ENCODE results near the gene MORN3. TPM values are rescaled to one million over a fixed set of nuclear protein-coding genes. Genes with fewer than 3 reads are reported as not detected.
"Not testable (repeated sequence)": the region's sequence is repeated elsewhere in the genome, so short reads cannot be mapped to it uniquely, and the experiment has no call there.

The MORN3 gene
- total RNA-seq, 1 donor from 2014 or later: 0.26 TPM

DNA sequence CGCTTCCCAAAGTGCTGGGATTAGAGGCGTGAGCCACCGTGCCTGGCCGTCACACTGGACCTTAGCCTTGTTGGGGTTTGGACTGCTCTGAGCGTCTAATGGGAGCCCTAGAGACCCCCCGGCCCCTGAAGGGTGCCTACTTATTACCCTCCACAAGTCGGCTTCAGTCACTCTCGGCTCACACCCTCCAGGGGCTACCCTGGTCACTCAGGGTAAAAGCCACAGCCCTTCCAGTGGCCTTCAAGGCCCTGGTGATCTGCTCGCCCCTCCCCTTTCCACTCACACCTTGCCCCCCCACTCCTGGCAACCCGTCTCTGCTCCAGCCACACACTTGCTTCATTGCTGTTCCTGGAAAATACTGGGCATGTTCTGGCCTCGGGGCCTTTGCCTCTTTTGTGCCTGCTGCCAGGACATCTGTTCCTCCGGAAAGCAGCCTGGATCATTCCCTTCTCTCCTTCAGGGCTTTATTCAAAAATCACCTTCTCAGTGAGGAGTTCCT is 3.6 kb upstream of the MORN3 start:
- intact Hi-C loops (cut with micrococcal nuclease): no loop called here
- Mint-ChIP-seq H3K4me3 (peak overlapping the region; percentile 93), H3K9me3 (no peaks in the 10 kb centered on the region), H3K36me3 (ENCODE audit: low read depth) (peaks cover 2% of the 10 kb centered on the region), H3K27ac (peak overlapping the region; percentile 98), H3K27me3 (no peaks in the 10 kb centered on the region), H3K4me1 (peaks cover 27% of the 10 kb centered on the region)
- DNase-seq: no peak

DNA sequence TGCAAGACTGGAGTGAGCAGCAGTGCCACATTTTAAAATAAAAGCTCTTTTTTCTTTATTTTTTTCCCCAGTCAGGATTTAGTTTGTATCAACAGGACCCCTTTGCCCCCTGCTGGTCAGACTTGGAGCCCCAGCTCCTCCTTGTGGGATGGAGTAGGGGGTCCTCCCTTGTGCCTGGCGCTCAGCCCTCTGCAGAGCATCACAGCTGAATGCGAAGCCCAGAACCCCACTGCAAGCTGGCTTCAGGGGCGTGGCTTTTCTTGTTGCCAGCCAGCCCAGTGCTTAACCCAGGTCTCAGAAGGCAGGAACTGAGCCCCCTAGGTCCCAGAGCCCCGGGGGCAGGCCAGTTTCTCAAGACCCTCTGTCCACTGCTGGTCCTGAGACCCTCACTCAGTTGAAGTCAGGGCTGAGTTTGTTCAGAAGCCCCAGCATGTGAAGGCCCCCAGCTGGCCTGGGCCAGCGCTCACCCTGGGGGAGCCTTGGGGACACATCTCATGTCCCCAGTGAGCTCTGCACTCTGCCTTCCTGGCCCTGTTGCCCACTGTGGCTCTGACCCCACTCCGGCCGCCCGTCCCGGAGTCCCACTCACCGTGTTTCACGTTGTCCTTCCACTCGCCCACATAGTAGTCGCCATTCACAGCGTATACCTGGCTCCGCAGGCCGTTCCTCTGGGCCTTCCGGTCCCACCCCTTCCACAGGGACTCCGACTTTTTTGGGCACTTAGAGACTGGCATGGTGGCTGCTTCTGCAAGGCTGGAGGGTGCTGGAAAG is 519 bp downstream of the MORN3 start:
- Mint-ChIP-seq H3K4me3 (no peak overlapping the region), H3K27ac (peak overlapping the region; percentile 11), H3K4me1 (peaks cover 43% of the 10 kb centered on the region), H3K9me3 (no peaks in the 10 kb centered on the region), H3K36me3 (ENCODE audit: low read depth) (peaks cover 3% of the 10 kb centered on the region), H3K27me3 (no peaks in the 10 kb centered on the region)
- intact Hi-C loops (cut with micrococcal nuclease): no loop called here
- peak; percentile 85 for DNase-seq

DNA sequence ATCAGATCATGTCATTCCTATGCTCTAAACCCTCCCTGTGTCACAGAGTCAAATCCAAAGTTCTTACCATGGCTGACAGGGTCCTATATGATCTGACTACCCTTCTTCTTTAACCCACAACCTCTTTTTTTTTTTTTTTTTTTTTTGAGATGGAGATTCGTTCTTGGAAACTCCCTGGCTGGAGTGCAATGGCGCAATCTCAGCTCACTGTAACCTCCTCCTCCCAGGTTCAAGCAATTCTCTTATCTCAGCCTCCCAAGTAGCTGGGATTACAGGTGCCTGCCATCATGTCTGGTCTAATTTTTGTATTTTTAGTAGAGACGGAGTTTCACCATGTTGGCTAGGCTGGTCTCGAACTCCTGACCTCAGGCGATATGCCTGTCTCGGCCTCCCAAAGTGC is 2.6 kb downstream of the MORN3 start:
- H3K27me3 Mint-ChIP-seq; intact Hi-C loops (cut with micrococcal nuclease); DNase-seq; H3K9me3 Mint-ChIP-seq; H3K4me3 Mint-ChIP-seq; H3K27ac Mint-ChIP-seq; H3K36me3 Mint-ChIP-seq (ENCODE audit: low read depth): not testable (repeated sequence)
- H3K4me1 Mint-ChIP-seq: peaks cover 39% of the 10 kb centered on the region

DNA sequence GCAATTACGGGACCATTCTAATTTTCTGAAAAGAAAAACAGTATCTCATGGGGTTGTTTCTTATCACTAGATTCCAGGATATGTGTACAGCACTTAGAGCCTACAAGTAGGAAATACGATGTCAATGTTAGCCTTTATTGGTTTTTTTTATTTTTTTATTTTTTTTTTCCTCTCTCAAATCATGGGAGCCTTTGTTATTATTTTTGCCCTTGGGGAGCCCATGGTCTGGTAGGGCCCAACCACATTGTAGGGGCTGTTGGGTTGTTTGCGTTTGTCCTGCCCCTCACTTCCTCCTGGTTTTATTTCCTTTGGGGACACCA is 5.9 kb downstream of the MORN3 start:
- no peaks in the 10 kb centered on the region for H3K9me3 Mint-ChIP-seq
- H3K36me3 Mint-ChIP-seq (ENCODE audit: low read depth): peaks cover 6% of the 10 kb centered on the region
- intact Hi-C loops (cut with micrococcal nuclease): no loop called here
- peak overlapping the region; percentile 82 for H3K4me3 Mint-ChIP-seq
- DNase-seq: no peak
- peak overlapping the region; percentile 82 for H3K27ac Mint-ChIP-seq
- H3K27me3 Mint-ChIP-seq: no peaks in the 10 kb centered on the region
- peaks cover 55% of the 10 kb centered on the region for H3K4me1 Mint-ChIP-seq

DNA sequence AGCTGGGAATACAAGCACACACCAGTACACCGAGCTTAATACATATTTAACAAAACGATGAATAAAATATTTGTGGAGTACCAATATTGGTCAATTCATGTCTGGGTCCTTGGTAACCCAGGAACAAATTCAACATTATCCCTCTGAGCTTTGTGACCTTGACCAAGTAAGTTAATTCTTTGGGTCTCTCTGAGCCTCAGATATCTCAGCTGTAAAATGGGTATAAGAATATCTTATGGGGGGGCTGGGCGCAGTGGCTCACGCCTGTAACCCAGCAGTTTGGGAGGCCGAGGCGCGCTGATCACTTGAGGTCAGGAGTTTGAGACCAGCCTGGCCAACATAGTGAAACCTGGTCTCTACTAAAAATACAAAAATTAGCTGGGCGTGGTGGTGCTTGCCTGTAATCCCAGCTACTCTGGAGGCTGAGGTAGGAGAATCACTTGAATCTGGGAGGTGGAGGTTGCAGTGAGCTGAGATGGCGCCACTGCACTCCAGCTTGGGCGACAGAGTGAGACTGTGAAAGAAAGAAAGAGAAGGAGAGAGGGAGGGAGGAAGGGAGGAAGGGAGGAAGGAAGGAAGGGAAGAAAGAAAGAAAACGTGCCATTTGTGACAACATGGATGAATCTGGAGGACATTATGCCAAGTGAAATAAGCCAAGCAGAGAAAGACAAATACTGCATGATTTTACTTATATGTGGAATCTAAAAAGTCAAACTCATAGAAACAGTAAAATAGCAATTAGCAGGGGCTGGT is 7.9 kb downstream of the MORN3 start:
- H3K27me3 Mint-ChIP-seq; intact Hi-C loops (cut with micrococcal nuclease); H3K4me3 Mint-ChIP-seq; H3K36me3 Mint-ChIP-seq (ENCODE audit: low read depth); H3K9me3 Mint-ChIP-seq; DNase-seq: not testable (repeated sequence)
- Mint-ChIP-seq H3K27ac (peak overlapping the region; percentile 20), H3K4me1 (peaks cover 68% of the 10 kb centered on the region)

DNA sequence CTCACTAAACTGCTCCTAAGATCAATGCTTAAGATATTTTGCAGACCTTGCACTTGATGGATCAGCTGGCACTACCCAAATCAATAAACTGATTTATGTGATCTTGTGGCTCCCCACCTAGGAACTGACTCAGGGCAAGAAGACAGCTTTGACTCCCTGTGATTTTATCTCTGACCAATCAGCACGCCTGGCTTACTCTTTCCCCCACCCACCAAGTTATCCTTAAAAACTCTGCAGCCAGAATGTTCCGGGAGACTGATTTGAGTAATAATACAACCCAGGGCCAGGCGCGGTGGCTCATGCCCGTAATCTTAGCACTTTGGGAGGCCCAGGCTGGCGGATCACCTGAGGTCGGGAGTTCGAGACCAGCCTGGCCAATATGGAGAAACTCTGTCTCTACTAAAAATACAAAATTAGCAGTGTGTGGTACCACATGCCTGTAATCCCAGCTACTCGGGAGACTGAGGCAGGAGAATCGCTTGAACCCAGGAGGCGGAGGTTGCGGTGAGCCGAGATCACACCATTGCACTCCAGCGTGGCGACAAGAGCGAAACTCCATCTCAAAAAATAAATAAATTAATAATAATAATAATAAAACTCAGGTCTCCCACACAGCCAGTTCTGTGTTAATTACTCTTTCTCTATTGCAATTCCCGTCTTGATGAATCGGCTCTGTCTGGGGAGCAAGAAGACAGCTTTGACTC is 12.0 kb downstream of the MORN3 start:
- Mint-ChIP-seq H3K4me3 (peak overlapping the region; percentile 45), H3K27ac (peak overlapping the region; percentile 48), H3K9me3 (no peaks in the 10 kb centered on the region), H3K36me3 (ENCODE audit: low read depth) (peaks cover 18% of the 10 kb centered on the region), H3K4me1 (peaks cover 57% of the 10 kb centered on the region), H3K27me3 (no peaks in the 10 kb centered on the region)
- intact Hi-C loops (cut with micrococcal nuclease): no loop called here
- DNase-seq: peak; percentile 71

DNA sequence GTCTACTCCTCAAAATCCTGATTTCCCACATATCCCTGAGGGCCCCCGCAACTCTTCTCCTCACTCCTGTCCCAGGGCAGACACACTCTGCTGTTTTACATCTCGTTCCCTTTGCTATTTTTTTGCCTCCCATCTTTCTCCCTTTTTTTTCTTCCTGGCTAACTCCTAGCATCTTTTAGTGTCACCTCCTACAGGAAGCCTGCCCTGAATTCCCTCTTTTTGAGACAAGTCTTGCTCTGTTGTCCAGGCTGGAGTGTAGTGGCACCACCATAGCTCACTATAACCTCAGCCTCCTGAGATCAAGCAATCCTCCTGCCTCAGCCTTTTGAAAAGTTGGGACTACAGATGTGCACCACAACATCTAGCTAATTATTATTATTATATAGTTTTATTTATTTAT is 13.3 kb downstream of the MORN3 start:
- H3K27ac Mint-ChIP-seq: no peak overlapping the region
- peaks cover 46% of the 10 kb centered on the region for H3K4me1 Mint-ChIP-seq
- peaks cover 26% of the 10 kb centered on the region for H3K36me3 Mint-ChIP-seq (ENCODE audit: low read depth)
- no peak overlapping the region for H3K4me3 Mint-ChIP-seq
- H3K27me3 Mint-ChIP-seq: no peaks in the 10 kb centered on the region
- intact Hi-C loops (cut with micrococcal nuclease): no loop called here
- DNase-seq: no peak
- H3K9me3 Mint-ChIP-seq: no peaks in the 10 kb centered on the region

DNA sequence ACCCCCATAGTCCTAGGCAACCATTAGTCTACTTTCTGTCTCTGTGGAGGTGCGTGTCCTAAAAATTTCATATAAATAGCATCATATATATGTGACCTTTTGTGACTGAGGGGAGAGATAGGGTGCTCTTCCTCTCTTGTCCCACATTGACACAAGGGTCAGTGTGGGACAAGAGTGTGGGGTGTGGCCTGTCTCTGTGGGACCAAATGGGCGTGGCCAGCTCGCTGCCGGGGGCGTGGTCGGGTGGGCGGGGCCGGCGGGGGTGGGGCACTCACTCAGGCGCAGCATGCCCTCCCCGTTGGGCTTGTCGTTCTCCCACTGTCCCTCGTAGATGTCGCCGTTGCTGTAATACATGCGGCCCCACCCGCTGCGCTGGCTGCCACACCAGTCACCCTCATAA is 15.5 kb downstream of the MORN3 start:
- no peak for DNase-seq
- Mint-ChIP-seq H3K4me3 (no peak overlapping the region), H3K36me3 (ENCODE audit: low read depth) (peaks cover 32% of the 10 kb centered on the region), H3K27me3 (no peaks in the 10 kb centered on the region), H3K4me1 (peaks cover 47% of the 10 kb centered on the region), H3K27ac (no peak overlapping the region), H3K9me3 (no peaks in the 10 kb centered on the region)
- intact Hi-C loops (cut with micrococcal nuclease): no loop called here

DNA sequence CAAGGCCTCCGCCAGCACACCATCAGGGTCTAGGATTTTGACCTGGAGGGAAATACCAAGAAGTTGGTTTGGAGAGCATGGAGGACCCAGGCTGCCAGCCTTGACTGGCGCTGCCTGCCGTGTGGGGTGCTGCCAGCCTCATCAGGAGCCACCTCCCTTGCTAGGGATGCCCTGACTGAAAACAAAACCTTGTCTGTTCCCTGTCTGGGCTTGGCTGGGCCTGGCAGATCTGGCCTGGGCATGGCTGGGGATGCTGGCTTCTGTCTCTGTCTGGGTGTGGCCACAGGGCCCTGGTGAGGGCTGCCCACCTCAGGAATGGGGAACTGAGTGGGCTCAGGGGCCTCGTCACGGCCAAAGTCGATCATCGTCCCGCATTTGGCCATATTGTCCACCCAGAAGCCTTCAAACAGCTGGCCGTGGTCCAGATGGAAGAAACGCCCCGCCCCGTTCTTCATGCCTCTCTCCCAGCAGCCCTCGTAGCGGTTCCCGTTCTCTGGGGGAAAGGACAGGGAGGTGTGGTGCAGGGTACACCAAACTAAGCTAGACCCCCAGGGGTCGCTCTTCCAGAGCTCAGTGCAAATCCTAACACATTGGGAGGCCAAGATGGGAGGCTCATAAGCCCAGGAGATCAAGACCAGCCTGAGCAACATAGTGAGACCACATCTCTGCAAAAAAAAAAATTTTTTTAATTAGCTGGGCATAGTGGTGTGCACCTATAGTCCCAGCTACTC is 16.5 kb downstream of the MORN3 start:
- no peak overlapping the region for H3K27ac Mint-ChIP-seq
- DNase-seq: no peak
- peaks cover 35% of the 10 kb centered on the region for H3K36me3 Mint-ChIP-seq (ENCODE audit: low read depth)
- no peaks in the 10 kb centered on the region for H3K27me3 Mint-ChIP-seq
- no peaks in the 10 kb centered on the region for H3K9me3 Mint-ChIP-seq
- intact Hi-C loops (cut with micrococcal nuclease): no loop called here
- H3K4me3 Mint-ChIP-seq: no peak overlapping the region
- peaks cover 43% of the 10 kb centered on the region for H3K4me1 Mint-ChIP-seq

DNA sequence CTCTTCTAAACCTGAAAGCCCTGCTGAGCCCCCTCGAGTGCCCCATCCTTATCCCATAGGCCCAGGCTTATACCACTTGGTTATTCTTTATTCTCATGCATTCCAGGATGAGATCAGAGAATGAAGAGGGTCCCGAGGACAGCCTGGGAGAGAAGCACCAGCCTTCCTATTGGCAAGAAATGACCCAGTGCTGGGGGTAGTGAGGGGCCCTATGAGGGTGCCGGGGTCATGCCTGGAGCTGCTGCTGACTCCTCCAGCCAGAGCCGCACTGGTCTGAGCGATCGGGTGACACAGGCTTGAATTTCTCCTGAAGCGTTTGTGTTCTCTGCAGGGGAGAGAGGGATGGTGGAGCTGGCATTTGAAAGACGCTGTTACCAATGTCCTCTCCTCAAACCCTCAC is 18.1 kb downstream of the MORN3 start:
- Mint-ChIP-seq H3K27ac (no peak overlapping the region), H3K4me1 (peaks cover 35% of the 10 kb centered on the region), H3K4me3 (no peak overlapping the region), H3K36me3 (ENCODE audit: low read depth) (peaks cover 41% of the 10 kb centered on the region), H3K9me3 (no peaks in the 10 kb centered on the region), H3K27me3 (no peaks in the 10 kb centered on the region)
- intact Hi-C loops (cut with micrococcal nuclease): no loop called here
- DNase-seq: no peak

DNA sequence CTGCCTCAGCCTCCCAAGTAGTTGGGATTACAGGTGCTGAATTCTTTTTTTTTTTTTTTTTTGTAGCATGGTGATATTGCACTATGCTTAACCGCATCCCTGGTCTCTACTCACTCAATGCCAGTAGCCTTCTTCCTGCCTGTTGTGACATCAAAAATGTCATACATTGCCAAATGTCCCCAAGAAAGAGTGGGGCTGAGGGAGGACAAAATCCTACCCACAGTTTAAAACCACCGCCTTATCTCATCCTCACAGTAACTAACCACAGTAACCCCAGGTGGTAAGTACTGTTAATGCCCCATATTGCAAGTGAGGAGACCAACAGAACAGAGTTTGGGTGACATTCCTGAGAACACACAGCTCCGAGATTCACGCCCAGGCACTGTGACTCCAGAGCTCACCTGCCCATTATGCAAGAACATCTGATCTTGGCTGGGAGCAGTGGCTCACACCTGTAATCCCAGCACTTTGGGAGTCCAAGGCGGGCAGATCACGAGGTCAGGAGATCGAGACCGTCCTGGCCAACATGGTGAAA is 19.6 kb downstream of the MORN3 start:
- H3K4me3 Mint-ChIP-seq: peak overlapping the region; percentile 6
- peaks cover 43% of the 10 kb centered on the region for H3K36me3 Mint-ChIP-seq (ENCODE audit: low read depth)
- intact Hi-C loops (cut with micrococcal nuclease): no loop called here
- peaks cover 32% of the 10 kb centered on the region for H3K4me1 Mint-ChIP-seq
- peak; percentile 76 for DNase-seq
- no peaks in the 10 kb centered on the region for H3K9me3 Mint-ChIP-seq
- no peaks in the 10 kb centered on the region for H3K27me3 Mint-ChIP-seq
- H3K27ac Mint-ChIP-seq: no peak overlapping the region

DNA sequence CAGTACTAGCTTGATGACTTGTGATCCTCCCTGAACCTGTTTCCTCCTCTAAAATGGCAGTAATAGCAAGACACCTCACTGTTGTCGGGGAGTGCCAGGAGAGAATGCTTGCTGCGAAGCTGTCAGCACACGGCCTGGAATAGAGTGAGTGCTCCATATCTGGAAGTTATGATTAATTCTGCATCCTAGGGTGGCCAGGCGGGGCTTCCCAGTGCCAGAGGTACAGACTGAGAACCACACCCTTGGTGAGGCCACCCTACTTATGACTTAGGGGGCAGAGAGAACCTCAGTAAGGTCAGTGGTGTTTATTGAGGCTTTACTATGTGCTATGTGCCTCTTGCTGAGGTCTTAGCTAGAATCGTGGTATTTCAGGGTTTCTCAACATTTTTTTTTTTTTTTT is 20.1 kb downstream of the MORN3 start:
- H3K9me3 Mint-ChIP-seq: no peaks in the 10 kb centered on the region
- H3K27ac Mint-ChIP-seq: peak overlapping the region; percentile 45
- intact Hi-C loops (cut with micrococcal nuclease): no loop called here
- no peak for DNase-seq
- H3K4me1 Mint-ChIP-seq: peaks cover 29% of the 10 kb centered on the region
- H3K27me3 Mint-ChIP-seq: no peaks in the 10 kb centered on the region
- peak overlapping the region; percentile 61 for H3K4me3 Mint-ChIP-seq
- peaks cover 42% of the 10 kb centered on the region for H3K36me3 Mint-ChIP-seq (ENCODE audit: low read depth)

DNA sequence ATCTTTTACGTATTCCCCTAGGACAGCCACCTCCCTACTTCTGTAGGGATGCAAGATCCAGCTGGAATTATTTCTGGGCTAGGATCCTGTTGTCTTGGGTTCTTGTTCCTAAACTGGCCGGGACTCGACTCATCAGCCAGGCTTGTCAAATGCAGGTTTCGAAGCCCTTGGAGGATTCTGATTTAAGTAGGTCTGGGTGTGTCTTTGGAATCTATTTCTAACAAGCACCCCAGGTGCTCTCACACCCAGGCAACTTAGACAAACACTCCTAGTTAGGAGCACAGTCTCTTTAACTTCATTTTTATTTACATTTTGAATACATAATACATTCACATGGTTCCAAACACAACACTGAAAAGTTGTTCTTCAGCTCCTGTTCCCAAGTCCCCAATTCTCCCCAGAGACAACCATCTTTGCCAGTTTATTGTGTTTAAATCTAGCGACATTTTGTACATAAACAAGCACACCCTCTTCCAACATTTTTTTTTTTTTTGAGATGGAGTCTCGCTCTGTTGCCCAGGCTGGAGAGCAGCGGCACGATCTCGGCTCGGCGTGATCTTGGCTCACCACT is 20.9 kb downstream of the MORN3 start:
- H3K4me3 Mint-ChIP-seq: no peak overlapping the region
- no peak overlapping the region for H3K27ac Mint-ChIP-seq
- peaks cover 22% of the 10 kb centered on the region for H3K4me1 Mint-ChIP-seq
- no peaks in the 10 kb centered on the region for H3K9me3 Mint-ChIP-seq
- peaks cover 40% of the 10 kb centered on the region for H3K36me3 Mint-ChIP-seq (ENCODE audit: low read depth)
- intact Hi-C loops (cut with micrococcal nuclease): no loop called here
- DNase-seq: no peak
- H3K27me3 Mint-ChIP-seq: no peaks in the 10 kb centered on the region

Data from activated CD4-positive, alpha-beta T cell treated with anti-CD3 and anti-CD28 coated beads, Interleukin-2, amount 10 ng/mL, durations not matched to agents 24 days and 14 days (primary cell).